Retina (tissue), 1 donor: Measurements from ENCODE around the gene TMEM179B.

Experiments
- DNase-seq: peaks from one replicate; pipeline ENCODE4 v3.0.0-alpha.2; 2016

Gene TMEM179B

DNA sequence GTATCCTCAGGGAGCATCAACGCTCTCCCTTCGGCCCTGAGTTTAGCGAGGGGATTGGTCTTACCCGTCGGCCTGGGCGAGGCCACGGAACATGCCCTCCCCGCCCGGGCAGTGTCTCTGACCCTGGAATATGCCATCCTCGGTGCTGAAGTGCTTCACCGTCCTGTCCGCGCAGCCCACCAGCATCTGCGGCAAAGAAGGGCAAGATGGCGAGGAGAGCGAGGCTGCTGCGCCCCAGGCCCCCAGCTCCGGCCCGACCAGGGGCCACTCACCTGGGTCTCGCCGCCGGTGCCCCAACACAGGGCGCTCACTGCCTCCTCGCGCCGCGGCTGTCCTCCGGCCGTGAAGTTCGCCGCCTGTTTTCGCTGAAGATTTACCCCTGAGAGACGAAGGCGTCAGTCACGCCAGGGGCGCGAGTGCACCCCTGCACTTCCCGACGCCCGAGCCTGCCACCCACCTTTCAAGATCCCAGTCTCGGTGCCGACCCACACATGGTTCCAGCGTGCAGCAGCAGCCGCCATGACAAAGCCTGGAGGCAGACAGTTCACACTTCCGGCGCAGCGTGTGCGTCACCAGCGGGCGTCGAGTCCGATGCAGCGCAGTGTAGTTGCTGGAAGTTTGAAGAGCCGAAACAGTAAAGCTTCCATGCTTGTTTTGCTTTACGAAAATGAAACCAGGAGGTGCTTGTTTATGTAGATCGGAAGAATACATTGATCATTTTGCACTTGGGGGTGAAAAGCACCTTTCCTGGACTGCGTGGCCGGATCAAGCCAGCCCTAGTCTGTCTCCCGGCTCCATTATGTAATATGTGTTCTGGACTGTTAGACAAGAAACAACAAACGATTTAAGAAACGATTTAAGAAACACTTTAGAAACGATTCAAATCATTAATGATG, 52.1 kb downstream of the TMEM179B start, which contains the start of gene WDR74:
Gene WDR74 (minus strand): TSS at position 541 of the 896 bp plus-strand sequence. CDS start 20 bp downstream, at position 521.
- DNase-seq, result peak; percentile 94
